Lower lobe of right lung (tissue), 2 donors: ENCODE results near the gene DCST2. TPM values are rescaled to one million over a fixed set of nuclear protein-coding genes. Genes with fewer than 3 reads are reported as not detected.

ENCODE experiments used
- ATAC-seq, 2 donors: fragments of 200-7000 bp; cut with Tn5 transposase; one replicate each; pipeline ENCODE4 v1.9.1; 2020 to 2022; ENCODE audit warnings: mild to moderate bottlenecking in 2 of 2, moderate library complexity in 2 of 2
- DNase-seq: peaks from one replicate; pipeline ENCODE4 v3.0.0-alpha.2; 2020
- H3K27ac ChIP-seq: fragments of 200-600 bp; one replicate; pipeline ENCODE4 v1.8.0; 2022
- H3K27me3 ChIP-seq: fragments of 200-600 bp; one replicate; pipeline ENCODE4 v1.8.0; 2022; ENCODE audit warnings: low read depth
- H3K36me3 ChIP-seq: fragments of 200-600 bp; one replicate; pipeline ENCODE4 v1.8.0; 2022; ENCODE audit warnings: mild to moderate bottlenecking
- H3K4me1 ChIP-seq: fragments of 200-600 bp; one replicate; pipeline ENCODE4 v1.8.0; 2022
- H3K4me3 ChIP-seq: fragments of 200-600 bp; one replicate; pipeline ENCODE4 v1.8.0; 2022; ENCODE audit warnings: mild to moderate bottlenecking
- H3K9me3 ChIP-seq: fragments of 200-600 bp; one replicate; pipeline ENCODE4 v1.8.0; 2022
- intact Hi-C: fragments of 100-400 bp; cut with DNase I; formaldehyde crosslinking; loops from one replicate; pipeline ENCODE4 v1.11.0; 2022
- total RNA-seq: library from RNA; stranded (reverse); fragmentation: NEBNext Ultra II Directional; extraction: Animal tissue kit (Norgen Biotek cat#: 25700); gene quantifications from one replicate; pipeline ENCODE4 v1.2.1, GENCODE V29; 2021
- TF ChIP-seq, protein P1 (sequence below): fragments of 200-600 bp; IDR thresholded peaks from one replicate; pipeline ENCODE4 v1.8.0; 2022; ENCODE audit warnings: antibody characterized with exemption, mild to moderate bottlenecking
- donor health status: DM: no; HTN: yes; CAD: no; lungs with severe emphysema.

The DCST2 gene
- total RNA-seq, 1 donor from 2014 or later: 1.4 TPM

DNA sequence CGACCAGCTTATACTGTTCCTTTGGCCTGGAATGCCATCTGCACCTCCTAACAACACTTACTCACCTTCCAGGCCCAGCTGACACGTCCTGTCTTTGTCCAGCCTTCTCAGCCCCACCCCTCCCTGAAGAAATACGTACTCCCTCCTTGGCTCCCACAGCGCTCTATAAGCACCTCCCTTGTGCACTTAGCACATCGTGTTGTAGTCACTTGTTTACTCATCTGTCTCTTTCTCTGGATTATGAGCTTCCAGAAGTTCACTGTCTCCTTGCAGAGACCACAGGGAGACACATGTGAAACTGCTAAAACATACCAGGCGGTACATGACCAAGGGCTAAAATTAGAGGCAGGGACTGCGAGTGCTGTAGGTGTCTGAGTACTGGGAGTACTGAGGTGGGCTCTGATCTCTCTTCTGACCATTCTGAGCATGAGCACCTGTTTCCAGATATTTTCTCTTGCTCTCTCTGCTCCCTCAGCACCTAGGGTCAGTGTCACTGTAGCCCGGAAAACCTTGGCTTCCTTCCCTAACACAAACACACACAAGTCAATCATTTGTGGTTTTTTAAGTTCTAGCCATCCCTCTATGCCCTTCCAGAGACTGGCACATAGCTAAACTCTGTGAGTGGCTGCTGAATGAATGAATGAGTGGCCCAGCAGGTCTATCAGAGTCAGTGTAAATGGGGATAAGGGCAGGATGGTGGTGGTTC is 5.2 kb upstream of the DCST2 start:
- ATAC-seq: peak; percentile 62 to 78
- TF ChIP-seq, protein P1, sequence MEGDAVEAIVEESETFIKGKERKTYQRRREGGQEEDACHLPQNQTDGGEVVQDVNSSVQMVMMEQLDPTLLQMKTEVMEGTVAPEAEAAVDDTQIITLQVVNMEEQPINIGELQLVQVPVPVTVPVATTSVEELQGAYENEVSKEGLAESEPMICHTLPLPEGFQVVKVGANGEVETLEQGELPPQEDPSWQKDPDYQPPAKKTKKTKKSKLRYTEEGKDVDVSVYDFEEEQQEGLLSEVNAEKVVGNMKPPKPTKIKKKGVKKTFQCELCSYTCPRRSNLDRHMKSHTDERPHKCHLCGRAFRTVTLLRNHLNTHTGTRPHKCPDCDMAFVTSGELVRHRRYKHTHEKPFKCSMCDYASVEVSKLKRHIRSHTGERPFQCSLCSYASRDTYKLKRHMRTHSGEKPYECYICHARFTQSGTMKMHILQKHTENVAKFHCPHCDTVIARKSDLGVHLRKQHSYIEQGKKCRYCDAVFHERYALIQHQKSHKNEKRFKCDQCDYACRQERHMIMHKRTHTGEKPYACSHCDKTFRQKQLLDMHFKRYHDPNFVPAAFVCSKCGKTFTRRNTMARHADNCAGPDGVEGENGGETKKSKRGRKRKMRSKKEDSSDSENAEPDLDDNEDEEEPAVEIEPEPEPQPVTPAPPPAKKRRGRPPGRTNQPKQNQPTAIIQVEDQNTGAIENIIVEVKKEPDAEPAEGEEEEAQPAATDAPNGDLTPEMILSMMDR: no peak

DNA sequence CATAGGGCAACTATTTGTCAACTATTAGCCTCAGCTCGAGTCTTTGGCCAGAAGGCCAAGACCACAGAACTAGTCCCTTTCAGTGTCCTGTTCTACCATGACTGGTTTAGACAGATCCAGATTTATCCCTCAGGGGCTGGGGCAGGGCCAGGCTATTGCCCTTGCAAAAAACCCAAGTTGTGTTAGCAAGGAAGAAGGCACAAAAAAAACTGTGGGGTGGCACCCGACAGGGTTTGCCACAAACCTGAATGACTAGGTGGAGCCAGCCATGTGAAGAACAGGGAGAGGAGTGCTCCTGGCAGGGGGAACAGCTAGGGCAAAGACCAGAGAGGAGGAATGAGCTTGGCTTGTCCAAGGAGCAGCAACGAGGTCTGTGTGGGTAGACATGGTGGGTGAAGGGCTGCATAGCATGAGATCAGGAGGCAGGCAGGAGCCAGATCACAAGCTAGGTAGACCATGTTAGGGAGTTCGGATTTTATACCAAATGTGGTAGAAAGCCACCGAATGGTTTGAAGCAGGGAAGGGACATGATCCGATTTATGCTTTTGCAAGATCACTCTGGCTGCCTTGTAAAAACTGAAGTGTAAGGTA is 4.4 kb upstream of the DCST2 start:
- DNase-seq (no peak), ATAC-seq (no peak)
- no peak overlapping the region for H3K27ac ChIP-seq
- H3K36me3 ChIP-seq: no peaks in the 10 kb centered on the region
- no peaks in the 10 kb centered on the region for H3K9me3 ChIP-seq
- H3K4me3 ChIP-seq: no peak overlapping the region
- TF ChIP-seq, protein P1: no peak
- peaks cover 15% of the 10 kb centered on the region for H3K4me1 ChIP-seq
- intact Hi-C loops: no loop called here
- H3K27me3 ChIP-seq: no peaks in the 10 kb centered on the region

More for the DNA sequence above, 5.2 kb upstream of the DCST2 start:
- DNase-seq: no peak
- Histone ChIP-seq H3K27ac (no peak overlapping the region), H3K4me1 (peaks cover 15% of the 10 kb centered on the region), H3K9me3 (no peaks in the 10 kb centered on the region), H3K36me3 (no peaks in the 10 kb centered on the region), H3K27me3 (no peaks in the 10 kb centered on the region), H3K4me3 (no peak overlapping the region)
- intact Hi-C loops: no loop called here

DNA sequence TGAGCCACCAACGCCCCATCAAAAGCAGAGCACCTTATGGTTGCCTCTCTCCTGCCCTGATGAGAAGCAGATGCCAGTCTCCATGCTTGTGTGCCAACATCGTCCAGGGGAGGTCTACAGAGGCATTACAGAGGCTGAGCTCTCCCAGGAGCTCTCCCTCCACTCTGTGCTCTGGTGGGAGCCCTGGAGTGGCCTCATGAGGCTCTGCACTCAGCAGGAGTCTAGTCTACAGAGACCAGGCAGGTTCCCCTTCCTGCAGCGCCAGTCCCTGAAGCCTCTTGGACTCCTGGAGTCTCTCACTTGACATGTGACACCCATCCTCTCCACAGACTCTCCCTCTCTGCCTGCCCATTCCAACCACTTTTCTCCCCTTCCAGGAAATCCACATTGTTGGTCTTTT is 3.5 kb upstream of the DCST2 start:
- Histone ChIP-seq H3K9me3 (no peaks in the 10 kb centered on the region), H3K27me3 (no peaks in the 10 kb centered on the region), H3K4me3 (no peak overlapping the region), H3K27ac (no peak overlapping the region), H3K4me1 (peaks cover 15% of the 10 kb centered on the region), H3K36me3 (no peaks in the 10 kb centered on the region)
- intact Hi-C loops: no loop called here
- ATAC-seq (no peak), DNase-seq (no peak)
- TF ChIP-seq, protein P1: no peak

DNA sequence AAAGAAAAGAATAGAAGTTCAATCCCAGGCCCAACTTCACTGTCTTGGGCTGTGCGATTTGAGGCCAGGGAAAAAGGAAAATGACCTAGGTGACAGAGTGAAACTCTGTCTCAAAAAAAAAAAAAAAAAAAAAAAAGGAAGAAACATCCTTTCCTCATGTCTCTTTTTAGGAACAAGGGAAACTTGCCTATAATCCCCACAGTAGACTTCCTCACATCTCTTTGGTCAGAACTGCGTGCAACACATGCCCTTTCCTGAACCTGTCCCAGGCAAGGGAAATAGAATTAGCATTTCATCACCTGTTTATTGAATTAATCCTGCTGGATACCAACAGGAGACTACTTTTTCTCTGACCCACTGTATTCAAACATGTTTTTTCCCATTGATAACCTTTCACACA is 2.4 kb upstream of the DCST2 start:
- Histone ChIP-seq H3K4me3 (no peak overlapping the region), H3K4me1 (peaks cover 15% of the 10 kb centered on the region), H3K9me3 (no peaks in the 10 kb centered on the region), H3K27ac (no peak overlapping the region), H3K27me3 (no peaks in the 10 kb centered on the region), H3K36me3 (no peaks in the 10 kb centered on the region)
- intact Hi-C loops: no loop called here
- ATAC-seq: no peak
- DNase-seq: no peak
- TF ChIP-seq, protein P1: no peak

DNA sequence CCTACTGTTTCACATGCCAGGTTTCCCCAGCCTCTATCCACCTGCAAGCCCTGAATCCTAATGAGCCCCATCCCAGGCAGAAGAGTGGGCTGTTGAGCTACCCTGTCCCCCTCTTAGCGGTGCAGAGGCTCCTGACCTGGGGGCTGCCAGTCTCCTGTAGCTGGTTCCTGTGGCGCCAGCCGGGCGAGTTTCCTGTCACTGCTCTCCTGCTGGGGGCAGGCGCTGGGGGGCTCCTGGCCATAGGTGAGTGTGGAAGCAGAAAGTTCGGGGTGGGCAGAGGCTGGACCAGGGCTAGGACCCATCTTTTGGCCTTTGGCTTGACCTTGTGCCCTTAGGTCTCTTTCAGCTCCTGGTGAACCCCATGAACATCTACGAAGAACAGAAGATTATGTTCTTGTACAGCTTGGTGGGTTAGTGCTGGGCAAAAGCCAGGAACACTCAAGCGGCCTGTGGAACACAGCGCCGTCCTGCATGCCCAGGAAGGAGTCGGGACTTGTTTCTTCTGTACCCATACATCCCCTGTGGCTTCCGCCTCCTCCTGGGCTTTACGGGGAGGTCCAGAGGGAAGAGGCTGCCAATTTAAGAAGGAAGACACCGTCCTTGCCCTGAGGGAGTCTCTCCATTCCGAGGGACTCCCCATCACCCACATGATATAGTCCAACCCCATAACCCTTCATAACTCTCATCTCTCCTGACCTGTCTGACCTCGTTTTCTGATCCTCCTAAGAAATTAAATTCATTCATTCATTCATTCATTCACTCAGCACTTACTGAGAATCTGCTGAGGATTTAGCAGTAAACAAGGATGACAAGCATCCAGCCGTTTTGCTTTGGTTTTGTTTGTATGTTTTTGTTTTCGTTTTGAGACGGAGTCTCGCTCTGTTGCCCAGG is 982 bp upstream of the DCST2 start:
- intact Hi-C loops: no loop called here
- H3K9me3 ChIP-seq: no peaks in the 10 kb centered on the region
- TF ChIP-seq, protein P1: no peak

More for the DNA sequence above, 982 bp upstream of the DCST2 start:
- Histone ChIP-seq H3K36me3 (no peaks in the 10 kb centered on the region), H3K4me3 (no peak overlapping the region), H3K4me1 (peaks cover 15% of the 10 kb centered on the region), H3K27me3 (no peaks in the 10 kb centered on the region), H3K27ac (no peak overlapping the region)
- DNase-seq (no peak), ATAC-seq (no peak)
